ENCODE data around the gene ZNF526.
"Not testable (repeated sequence)": the region's sequence is repeated elsewhere in the genome, so short reads cannot be mapped to it uniquely, and the experiment has no call there.

The ZNF526 gene

GRCh38 chr19:42257842-42258241 lies 37.7 kb downstream of the ZNF526 start:
- DNase-seq; H3K9me3 ChIP-seq (ENCODE audit: control insufficient read depth, low read length); H3K36me3 ChIP-seq (ENCODE audit: control insufficient read depth in 1 of 2, insufficient read depth in 2 of 2, low read depth in 1 of 2, low read length in 2 of 2); H2BK15ac ChIP-seq (ENCODE audit: low read depth, poor library complexity, severe bottlenecking); H3K23ac ChIP-seq (ENCODE audit: low read length in 2 of 2); H2BK12ac ChIP-seq (ENCODE audit: low read length in 2 of 2); H3K4me1 ChIP-seq (ENCODE audit: control insufficient read depth, insufficient read depth, low read depth, low read length); H4K8ac ChIP-seq (ENCODE audit: low read length); H3K27me3 ChIP-seq (ENCODE audit: control insufficient read depth in 1 of 2, insufficient read depth in 1 of 2, low read length in 2 of 2); H3K4me3 ChIP-seq (ENCODE audit: insufficient read depth in 1 of 2, low read depth in 1 of 2, low read length in 2 of 2); H3K4ac ChIP-seq (ENCODE audit: low read depth in 1 of 2, low read length in 2 of 2); H3K9ac ChIP-seq (ENCODE audit: low read length); H3K18ac ChIP-seq (ENCODE audit: low read depth in 1 of 2, low read length in 2 of 2); H2AFZ ChIP-seq (ENCODE audit: low read depth, low read length); H2BK5ac ChIP-seq (ENCODE audit: low read depth, low read length, poor library complexity, severe bottlenecking); H3K4me2 ChIP-seq (ENCODE audit: low read length, poor library complexity, severe bottlenecking); H3K27ac ChIP-seq (ENCODE audit: low read length, poor library complexity, severe bottlenecking); H3K14ac ChIP-seq (ENCODE audit: low read length in 2 of 2); H4K91ac ChIP-seq (ENCODE audit: low read length); H2AK5ac ChIP-seq (ENCODE audit: low read length, severe bottlenecking); H2BK120ac ChIP-seq (ENCODE audit: low read depth, low read length); H3K79me1 ChIP-seq (replicated peaks; ENCODE audit: low read length, poor library complexity, severe bottlenecking): not testable (repeated sequence)
- WGBS = 98% methylated on average over 3 of the region's 3 CpGs

GRCh38 chr19:42261763-42262162 lies 41.7 kb downstream of the ZNF526 start:
- no peak overlapping the region for H3K4me3 ChIP-seq (ENCODE audit: insufficient read depth in 1 of 2, low read depth in 1 of 2, low read length in 2 of 2)
- no peaks in the 10 kb centered on the region for H3K4me1 ChIP-seq (ENCODE audit: control insufficient read depth, insufficient read depth, low read depth, low read length)
- H3K4ac ChIP-seq (ENCODE audit: low read depth in 1 of 2, low read length in 2 of 2) = no peak overlapping the region
- no peaks in the 10 kb centered on the region for H3K79me1 ChIP-seq (replicated peaks; ENCODE audit: low read length, poor library complexity, severe bottlenecking)
- 94% methylated on average over 2 of the region's 3 CpGs for WGBS
- no peak overlapping the region for H2BK5ac ChIP-seq (ENCODE audit: low read depth, low read length, poor library complexity, severe bottlenecking)
- no peak overlapping the region for H3K23ac ChIP-seq (ENCODE audit: low read length in 2 of 2)
- H3K9me3 ChIP-seq (ENCODE audit: control insufficient read depth, low read length) = no peaks in the 10 kb centered on the region
- no peak overlapping the region for H4K91ac ChIP-seq (ENCODE audit: low read length)
- H3K36me3 ChIP-seq (ENCODE audit: control insufficient read depth in 1 of 2, insufficient read depth in 2 of 2, low read depth in 1 of 2, low read length in 2 of 2) = no peaks in the 10 kb centered on the region
- no peak overlapping the region for H2BK15ac ChIP-seq (ENCODE audit: low read depth, poor library complexity, severe bottlenecking)
- H3K9ac ChIP-seq (ENCODE audit: low read length) = no peak overlapping the region
- no peak overlapping the region for H3K27ac ChIP-seq (ENCODE audit: low read length, poor library complexity, severe bottlenecking)
- H2AK5ac ChIP-seq (ENCODE audit: low read length, severe bottlenecking) = no peak overlapping the region
- no peak overlapping the region for H2AFZ ChIP-seq (ENCODE audit: low read depth, low read length)
- H4K8ac ChIP-seq (ENCODE audit: low read length) = no peak overlapping the region
- no peak overlapping the region for H3K14ac ChIP-seq (ENCODE audit: low read length in 2 of 2)
- H2BK120ac ChIP-seq (ENCODE audit: low read depth, low read length) = no peak overlapping the region
- no peak for DNase-seq
- H3K4me2 ChIP-seq (ENCODE audit: low read length, poor library complexity, severe bottlenecking) = no peak overlapping the region
- H3K27me3 ChIP-seq (ENCODE audit: control insufficient read depth in 1 of 2, insufficient read depth in 1 of 2, low read length in 2 of 2) = no peaks in the 10 kb centered on the region
- H2BK12ac ChIP-seq (ENCODE audit: low read length in 2 of 2) = no peak overlapping the region
- H3K18ac ChIP-seq (ENCODE audit: low read depth in 1 of 2, low read length in 2 of 2) = no peak overlapping the region

DNA sequence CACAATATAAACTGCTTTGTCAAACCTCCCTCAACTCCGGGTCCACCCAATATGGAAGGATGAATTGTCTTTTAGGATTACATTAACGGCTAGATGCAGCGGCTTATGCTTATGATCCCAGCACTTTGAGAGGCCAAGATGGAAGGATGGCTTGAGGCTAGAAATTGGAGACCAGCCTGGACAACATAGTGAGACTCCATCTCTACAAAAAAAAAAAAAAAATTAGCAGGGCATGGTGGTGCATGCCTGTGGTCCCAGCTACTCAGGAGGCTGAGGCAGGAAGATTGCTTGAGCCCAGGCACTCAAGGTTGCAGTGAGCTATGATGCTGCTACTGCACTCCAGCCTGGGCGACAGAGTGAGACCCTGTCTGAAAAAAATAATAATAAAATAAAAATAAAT lies 46.0 kb downstream of the ZNF526 start:
- H3K9ac ChIP-seq (ENCODE audit: low read length); H3K14ac ChIP-seq (ENCODE audit: low read length in 2 of 2); H2AK5ac ChIP-seq (ENCODE audit: low read length, severe bottlenecking); H3K36me3 ChIP-seq (ENCODE audit: control insufficient read depth in 1 of 2, insufficient read depth in 2 of 2, low read depth in 1 of 2, low read length in 2 of 2); H3K18ac ChIP-seq (ENCODE audit: low read depth in 1 of 2, low read length in 2 of 2); H3K27ac ChIP-seq (ENCODE audit: low read length, poor library complexity, severe bottlenecking); H2AFZ ChIP-seq (ENCODE audit: low read depth, low read length); H3K4ac ChIP-seq (ENCODE audit: low read depth in 1 of 2, low read length in 2 of 2); H3K79me1 ChIP-seq (replicated peaks; ENCODE audit: low read length, poor library complexity, severe bottlenecking); H4K8ac ChIP-seq (ENCODE audit: low read length); H3K4me2 ChIP-seq (ENCODE audit: low read length, poor library complexity, severe bottlenecking); H2BK120ac ChIP-seq (ENCODE audit: low read depth, low read length); H4K91ac ChIP-seq (ENCODE audit: low read length); H2BK12ac ChIP-seq (ENCODE audit: low read length in 2 of 2); H3K4me3 ChIP-seq (ENCODE audit: insufficient read depth in 1 of 2, low read depth in 1 of 2, low read length in 2 of 2); H2BK15ac ChIP-seq (ENCODE audit: low read depth, poor library complexity, severe bottlenecking); H3K27me3 ChIP-seq (ENCODE audit: control insufficient read depth in 1 of 2, insufficient read depth in 1 of 2, low read length in 2 of 2); H2BK5ac ChIP-seq (ENCODE audit: low read depth, low read length, poor library complexity, severe bottlenecking); DNase-seq; H3K9me3 ChIP-seq (ENCODE audit: control insufficient read depth, low read length); H3K23ac ChIP-seq (ENCODE audit: low read length in 2 of 2): not testable (repeated sequence)
- 92% methylated on average over 3 of the region's 4 CpGs for WGBS
- peaks cover 18% of the 10 kb centered on the region for H3K4me1 ChIP-seq (ENCODE audit: control insufficient read depth, insufficient read depth, low read depth, low read length)

GRCh38 chr19:42266928-42267603 lies 47.0 kb downstream of the ZNF526 start:
- not testable (repeated sequence) for H2BK120ac ChIP-seq (ENCODE audit: low read depth, low read length); DNase-seq; H4K8ac ChIP-seq (ENCODE audit: low read length); H3K9me3 ChIP-seq (ENCODE audit: control insufficient read depth, low read length); H3K79me1 ChIP-seq (replicated peaks; ENCODE audit: low read length, poor library complexity, severe bottlenecking); H3K36me3 ChIP-seq (ENCODE audit: control insufficient read depth in 1 of 2, insufficient read depth in 2 of 2, low read depth in 1 of 2, low read length in 2 of 2); H3K4me2 ChIP-seq (ENCODE audit: low read length, poor library complexity, severe bottlenecking); H2BK15ac ChIP-seq (ENCODE audit: low read depth, poor library complexity, severe bottlenecking); H3K23ac ChIP-seq (ENCODE audit: low read length in 2 of 2); H2BK5ac ChIP-seq (ENCODE audit: low read depth, low read length, poor library complexity, severe bottlenecking); H4K91ac ChIP-seq (ENCODE audit: low read length); H2AK5ac ChIP-seq (ENCODE audit: low read length, severe bottlenecking); H3K18ac ChIP-seq (ENCODE audit: low read depth in 1 of 2, low read length in 2 of 2); H2AFZ ChIP-seq (ENCODE audit: low read depth, low read length); H3K4ac ChIP-seq (ENCODE audit: low read depth in 1 of 2, low read length in 2 of 2); H2BK12ac ChIP-seq (ENCODE audit: low read length in 2 of 2); H3K14ac ChIP-seq (ENCODE audit: low read length in 2 of 2); H3K27me3 ChIP-seq (ENCODE audit: control insufficient read depth in 1 of 2, insufficient read depth in 1 of 2, low read length in 2 of 2)
- peaks cover 27% of the 10 kb centered on the region for H3K4me1 ChIP-seq (ENCODE audit: control insufficient read depth, insufficient read depth, low read depth, low read length)
- H3K9ac ChIP-seq (ENCODE audit: low read length) = peak overlapping the region; percentile 97
- peak overlapping the region; percentile 71 for H3K27ac ChIP-seq (ENCODE audit: low read length, poor library complexity, severe bottlenecking)
- WGBS = 96% methylated on average over 9 of the region's 25 CpGs
- peak overlapping the region in 1 of 2 experiments; percentile 84 for H3K4me3 ChIP-seq (ENCODE audit: insufficient read depth in 1 of 2, low read depth in 1 of 2, low read length in 2 of 2)
